GM19463 (cell line): ENCODE results near the gene SDHA.
"Not testable (repeated sequence)": the region's sequence is repeated elsewhere in the genome, so short reads cannot be mapped to it uniquely, and the experiment has no call there.

Source experiments
- ATAC-seq: cut with Tn5 transposase; IDR thresholded peaks from one replicate; pipeline ENCODE4 v1.9.1; 2021; ENCODE audit warnings: mild to moderate bottlenecking, moderate library complexity; ENCODE audit not compliant: unreplicated experiment

Gene SDHA

DNA sequence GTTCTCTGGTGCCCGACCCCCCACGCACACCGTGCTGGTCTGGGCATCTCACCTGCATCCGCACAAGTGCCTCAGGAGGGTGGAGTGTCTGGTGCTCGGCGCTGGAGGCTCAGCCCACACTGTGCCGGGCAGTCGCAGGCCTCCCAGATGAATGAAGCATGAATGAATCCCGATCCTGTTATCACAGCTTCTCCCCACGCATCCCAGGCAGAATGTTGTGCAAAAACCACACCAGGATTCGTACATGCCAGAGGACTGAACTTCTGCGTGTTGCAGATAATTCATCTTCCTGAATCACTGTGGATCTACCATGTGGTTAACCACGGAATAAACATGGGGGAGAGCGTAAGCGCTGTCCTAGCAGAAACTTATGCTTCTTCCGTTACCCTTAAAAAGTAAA lies 78.8 kb downstream of the SDHA start:
- ATAC-seq: not testable (repeated sequence)

DNA sequence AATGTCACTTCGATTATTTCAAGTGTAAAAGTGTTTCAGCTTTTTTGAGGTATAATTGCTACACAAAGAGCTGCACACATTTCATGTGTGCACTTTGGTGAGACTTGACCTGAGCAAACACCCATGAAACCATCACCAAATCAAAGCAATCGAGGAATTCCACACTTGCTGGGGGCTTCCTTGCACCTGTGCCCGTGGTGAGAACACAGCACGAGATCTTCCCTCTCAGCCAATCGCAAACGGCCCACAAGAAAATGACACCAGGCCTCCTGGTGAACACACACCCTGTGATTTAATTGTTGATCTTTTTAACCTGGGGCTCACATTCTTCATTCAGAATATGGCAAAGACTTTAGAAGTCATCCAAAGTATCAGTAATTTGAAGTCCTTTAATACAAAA lies 79.3 kb downstream of the SDHA start:
- not testable (repeated sequence) for ATAC-seq

DNA sequence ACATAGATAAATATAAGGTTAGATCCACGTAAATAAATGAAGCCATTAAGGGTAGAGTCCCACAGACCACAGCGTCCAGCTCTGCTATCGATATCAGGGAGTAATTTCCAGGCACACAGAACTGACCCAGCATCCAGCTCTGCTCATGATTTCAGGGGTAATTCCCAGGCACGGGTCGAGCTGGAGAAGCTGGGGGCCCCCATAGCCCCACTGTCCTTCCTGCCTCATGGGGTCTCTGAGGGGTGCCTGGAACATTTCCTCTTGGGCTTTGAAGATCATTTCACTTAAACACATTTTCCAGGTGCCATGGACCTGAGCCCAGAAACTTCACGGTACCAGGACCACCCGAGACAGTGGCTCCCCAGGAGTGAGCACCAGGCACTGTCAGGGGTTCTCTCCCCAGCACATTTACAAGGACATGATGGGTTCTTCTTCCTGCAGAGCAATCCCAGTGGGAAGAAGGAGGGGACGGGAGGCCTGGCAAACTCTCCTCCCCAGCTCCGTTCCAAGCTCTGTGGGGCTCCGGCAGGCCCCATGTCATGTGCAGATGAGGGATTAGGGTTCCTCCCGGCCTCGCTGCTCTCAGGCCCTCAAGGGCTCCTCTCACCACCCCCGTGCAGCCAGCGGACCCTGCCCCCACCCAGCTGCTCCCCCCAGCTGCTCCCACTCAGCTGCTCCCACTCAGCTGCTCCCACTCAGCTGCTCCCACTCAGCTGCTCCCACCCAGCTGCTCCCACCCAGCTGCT lies 80.0 kb downstream of the SDHA start:
- not testable (repeated sequence) for ATAC-seq

DNA sequence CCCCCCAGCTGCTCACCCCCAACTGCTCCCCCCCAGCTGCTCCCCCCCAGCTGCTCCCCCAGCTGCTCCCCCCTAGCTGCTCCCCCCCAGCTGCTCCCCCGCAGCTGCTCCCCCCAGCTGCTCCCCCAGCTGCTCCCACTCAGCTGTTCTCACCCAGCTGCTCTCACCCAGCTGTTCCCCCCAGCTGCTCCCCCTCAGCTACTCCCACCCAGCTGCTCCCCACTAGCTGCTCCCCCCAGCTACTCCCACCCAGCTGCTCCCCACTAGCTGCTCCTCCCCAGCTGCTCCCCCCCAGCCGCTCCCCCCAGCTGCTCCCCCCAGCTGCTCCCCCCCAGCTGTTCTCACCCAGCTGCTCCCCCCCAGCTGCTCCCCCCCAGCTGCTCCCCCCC lies 80.6 kb downstream of the SDHA start:
- no peak for ATAC-seq

DNA sequence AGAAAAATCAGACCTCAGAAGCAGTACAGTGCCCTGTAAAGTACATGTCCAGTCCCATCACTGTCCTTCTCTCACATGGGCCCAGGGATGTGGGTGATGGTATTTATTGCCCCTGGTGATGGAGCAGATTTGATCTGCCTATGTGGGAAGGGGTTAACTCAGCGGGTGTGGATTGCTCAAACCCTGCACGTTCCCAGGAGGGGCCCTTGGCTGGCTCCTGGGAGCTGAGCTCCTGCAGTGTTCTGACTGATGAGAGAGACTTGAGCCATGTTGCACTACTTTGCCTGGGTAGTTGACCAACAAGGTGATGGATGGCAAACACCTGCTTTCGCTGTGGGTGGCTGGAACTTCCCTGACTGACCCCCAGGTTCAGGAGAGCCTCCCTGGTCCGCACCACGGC lies 81.8 kb downstream of the SDHA start:
- not testable (repeated sequence) for ATAC-seq

DNA sequence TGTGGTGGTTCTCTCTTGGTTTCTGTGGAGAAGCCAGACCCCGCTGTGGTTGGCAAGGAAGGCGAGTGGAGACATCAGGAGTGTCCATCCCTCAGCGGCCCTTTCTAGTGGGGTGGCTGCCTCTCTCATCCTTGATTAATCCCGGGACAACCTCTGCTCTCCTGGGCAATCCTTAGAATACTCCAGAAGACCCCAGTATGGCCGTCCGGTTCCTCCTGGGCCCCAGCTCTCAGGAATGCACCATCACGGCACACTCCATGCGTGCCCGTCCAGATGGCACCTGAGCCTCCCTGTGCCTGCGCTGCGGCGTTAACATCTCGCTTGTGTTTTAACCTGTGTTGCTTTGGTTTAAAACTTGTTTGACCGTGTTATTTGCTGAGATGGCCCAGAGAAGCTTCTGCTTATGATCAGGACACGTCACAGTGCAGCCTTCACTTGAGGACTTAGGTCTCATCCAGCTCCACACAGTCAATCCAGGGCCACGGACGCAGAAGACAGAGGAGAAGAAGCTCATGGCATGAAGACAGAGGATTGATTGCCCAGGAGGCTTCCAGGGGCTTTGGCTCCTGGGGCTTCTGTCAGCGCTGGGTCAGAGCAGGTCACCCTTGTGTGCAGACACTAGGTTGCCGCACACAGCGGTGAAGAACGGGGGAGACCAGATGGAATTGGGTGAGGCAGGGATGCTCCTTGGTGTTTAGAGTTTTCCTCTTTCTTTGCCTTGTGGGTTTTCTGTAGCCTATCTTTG lies 82.7 kb downstream of the SDHA start:
- ATAC-seq: not testable (repeated sequence)

DNA sequence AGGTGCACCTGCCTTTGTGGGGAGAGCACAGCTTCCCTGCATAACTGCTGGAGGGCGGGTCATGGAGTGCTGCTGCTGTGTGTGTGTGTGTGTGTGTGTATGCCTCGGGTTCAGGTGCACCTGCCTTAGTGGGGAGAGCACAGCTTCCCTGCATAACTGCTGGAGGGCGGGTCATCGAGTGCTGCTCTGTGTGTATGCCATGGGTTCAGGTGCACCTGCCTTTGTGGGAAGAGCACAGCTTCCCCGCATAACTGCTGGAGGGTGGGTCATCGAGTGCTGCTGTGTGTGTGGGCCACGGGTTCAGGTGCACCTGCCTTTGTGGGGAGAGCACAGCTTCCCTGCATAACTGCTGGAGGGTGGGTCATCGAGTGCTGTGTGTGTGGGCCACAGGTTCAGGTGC lies 84.3 kb downstream of the SDHA start:
- ATAC-seq: not testable (repeated sequence)

DNA sequence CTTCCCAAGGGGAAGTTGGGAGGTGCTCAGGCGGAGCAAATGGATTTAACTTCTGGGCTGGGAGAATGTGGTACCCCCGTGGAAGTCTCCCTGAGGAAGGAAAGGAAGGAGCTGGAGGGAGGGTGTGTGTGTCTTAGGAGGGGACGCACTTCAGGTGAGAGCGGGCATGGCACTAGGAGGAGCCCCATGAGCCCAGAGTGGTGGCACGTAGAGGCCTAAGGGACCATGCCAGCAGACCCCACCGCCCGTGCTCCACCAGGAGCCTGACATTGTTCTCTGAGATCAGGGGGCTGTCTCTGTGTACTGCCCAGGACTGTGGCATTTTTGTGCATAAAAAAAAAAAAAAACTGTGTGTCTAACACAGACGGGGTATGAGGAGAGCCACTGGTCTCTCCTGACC lies 84.8 kb downstream of the SDHA start:
- ATAC-seq: no peak

DNA sequence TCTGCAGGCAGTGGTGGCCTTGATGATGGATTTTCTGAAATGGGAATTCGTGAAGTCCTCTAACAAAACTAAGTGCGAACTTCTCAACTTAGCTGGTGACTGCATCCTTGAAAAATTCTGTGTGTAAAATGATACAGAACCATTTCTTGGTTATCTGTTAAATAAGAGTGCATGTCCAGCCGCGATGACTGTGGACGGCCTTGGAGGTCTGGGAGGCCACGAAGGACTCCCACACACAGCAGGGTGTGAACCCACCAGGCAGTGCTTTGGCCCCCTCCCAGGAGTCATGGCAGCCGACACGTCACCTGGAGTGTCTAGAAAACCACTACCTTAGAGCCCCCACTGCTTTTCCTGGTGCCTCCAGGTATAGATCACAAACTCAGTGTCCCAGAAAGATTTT lies 85.6 kb downstream of the SDHA start:
- ATAC-seq: not testable (repeated sequence)

DNA sequence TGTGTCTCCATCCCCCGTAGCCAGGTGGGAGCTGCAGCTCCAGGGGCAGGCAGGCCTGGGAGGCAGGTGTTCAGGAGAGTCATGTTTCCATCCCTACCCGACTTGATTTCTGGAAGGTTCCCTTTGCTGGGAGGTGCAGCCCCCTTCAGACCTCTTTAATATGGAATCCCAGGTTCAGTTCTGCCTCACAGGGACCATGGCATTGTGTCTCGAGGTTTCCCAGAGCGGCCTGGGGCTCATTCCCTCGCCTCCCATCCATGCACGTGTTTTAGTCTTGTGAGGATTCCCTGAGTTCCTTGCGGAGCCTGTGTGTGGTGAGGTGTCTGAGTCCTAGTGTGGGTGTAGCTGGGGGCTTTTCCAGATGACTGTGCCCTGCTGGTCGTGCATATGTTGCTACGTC lies 86.9 kb downstream of the SDHA start:
- no peak for ATAC-seq

DNA sequence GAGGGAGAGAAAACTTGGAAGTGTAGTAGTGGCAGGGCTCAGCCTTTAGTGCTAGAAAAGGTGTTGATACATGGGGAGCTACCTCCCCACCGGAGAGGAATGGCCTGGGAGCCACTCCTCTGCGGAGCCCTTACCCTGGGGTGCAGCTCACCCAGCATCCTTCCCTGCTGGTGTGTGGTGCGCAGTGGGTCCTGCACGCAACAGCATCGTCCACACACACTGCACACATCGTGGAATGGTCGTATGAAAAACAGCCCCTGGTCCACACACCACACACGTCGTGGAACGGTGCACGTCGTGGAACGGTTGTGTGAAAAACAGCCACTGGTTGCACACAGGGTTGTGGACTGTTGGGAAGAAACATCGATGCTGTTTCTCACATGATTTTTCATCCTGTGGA lies 87.3 kb downstream of the SDHA start:
- no peak for ATAC-seq

DNA sequence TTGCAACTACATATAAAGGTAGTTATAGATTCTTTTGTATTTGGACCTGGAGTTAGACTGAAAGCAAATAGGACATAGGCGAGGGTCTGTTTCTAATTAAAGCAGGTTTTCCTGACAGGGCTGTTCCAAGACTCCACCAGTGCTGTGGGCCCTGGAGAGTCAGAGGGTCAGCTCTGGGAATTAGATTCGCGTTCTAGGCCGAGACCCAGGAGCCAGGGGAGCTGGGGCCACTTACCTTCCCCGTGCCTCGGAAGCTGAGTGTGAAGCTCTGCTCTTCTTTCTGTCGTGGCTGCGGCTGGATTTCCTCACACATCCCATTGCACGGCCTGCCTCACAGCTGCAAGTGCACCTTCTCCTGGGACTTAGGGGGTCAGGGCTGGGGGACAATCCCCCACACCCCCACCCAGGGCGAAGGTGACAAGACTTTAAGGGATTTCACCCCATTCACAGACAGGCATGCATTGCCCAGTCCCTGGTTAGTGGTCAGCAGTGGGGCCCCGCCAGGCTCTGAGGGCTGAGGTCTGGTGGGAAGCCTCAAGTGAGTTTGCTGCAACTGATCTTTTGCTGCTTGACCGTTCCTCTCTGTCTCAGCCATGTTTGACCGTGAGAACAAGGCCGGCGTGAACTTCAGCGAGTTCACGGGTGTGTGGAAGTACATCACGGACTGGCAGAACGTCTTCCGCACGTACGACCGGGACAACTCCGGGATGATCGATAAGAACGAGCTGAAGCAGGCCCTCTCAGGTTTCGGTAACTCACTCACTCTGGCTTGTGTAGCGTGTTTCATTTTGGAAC lies 88.1 kb downstream of the SDHA start:
- ATAC-seq: no peak
